Endodermal cell (in vitro differentiated cells): ENCODE results near the gene C1QTNF3. TPM values are rescaled to one million over a fixed set of nuclear protein-coding genes. Genes with fewer than 3 reads are reported as not detected.
"Not testable (repeated sequence)": the region's sequence is repeated elsewhere in the genome, so short reads cannot be mapped to it uniquely, and the experiment has no call there.

Experiments
- DNase-seq: peaks from one replicate; pipeline ENCODE4 v3.0.0-alpha.2; 2017
- H3K27ac ChIP-seq: 2 replicates; pipeline ENCODE4 v1.5.1; 2013; ENCODE audit warnings: mild to moderate bottlenecking, low read depth, low read length, moderate library complexity
- H3K27me3 ChIP-seq: 2 replicates; pipeline ENCODE4 v1.6.1; 2013; ENCODE audit warnings: mild to moderate bottlenecking, low read length, moderate library complexity; ENCODE audit not compliant: insufficient read depth, control insufficient read depth, poor library complexity, severe bottlenecking
- H3K36me3 ChIP-seq: 2 replicates; pipeline ENCODE4 v1.7.0; 2013; ENCODE audit warnings: mild to moderate bottlenecking, low read length, moderate library complexity; ENCODE audit not compliant: control insufficient read depth, insufficient read depth
- H3K4me1 ChIP-seq: one replicate; pipeline ENCODE4 v1.7.0; 2013; ENCODE audit warnings: low read length; ENCODE audit not compliant: control insufficient read depth, insufficient read depth
- H3K4me3 ChIP-seq: 2 replicates; pipeline ENCODE4 v1.5.1; 2013; ENCODE audit warnings: mild to moderate bottlenecking, low read length, moderate library complexity
- H3K9ac ChIP-seq: 2 replicates; pipeline ENCODE4 v1.6.1; 2013; ENCODE audit warnings: mild to moderate bottlenecking, low read length, moderate library complexity; ENCODE audit not compliant: poor library complexity, severe bottlenecking; ENCODE audit errors: extremely low read depth
- H3K9me3 ChIP-seq: 2 replicates; pipeline ENCODE4 v1.6.1; 2013; ENCODE audit warnings: mild to moderate bottlenecking, low read length, moderate library complexity; ENCODE audit not compliant: control insufficient read depth
- H3K27ac Mint-ChIP-seq: 2 replicates; pipeline ENCODE4 v1.8.0; 2020; ENCODE audit warnings: mixed read lengths
- H3K27me3 Mint-ChIP-seq: 2 replicates; pipeline ENCODE4 v1.8.0; 2021; ENCODE audit warnings: mild to moderate bottlenecking, mixed read lengths; ENCODE audit not compliant: insufficient read depth
- H3K36me3 Mint-ChIP-seq: 2 replicates; pipeline ENCODE4 v1.8.0; 2020; ENCODE audit warnings: low read depth, mixed read lengths
- H3K4me1 Mint-ChIP-seq: 2 replicates; pipeline ENCODE4 v1.8.0; 2020; ENCODE audit warnings: mixed read lengths
- H3K4me3 Mint-ChIP-seq: 2 replicates; pipeline ENCODE4 v1.8.0; 2020; ENCODE audit warnings: mild to moderate bottlenecking, moderate library complexity, mixed read lengths
- H3K9me3 Mint-ChIP-seq: 2 replicates; pipeline ENCODE4 v1.8.0; 2020; ENCODE audit warnings: mild to moderate bottlenecking, mixed read lengths
- WGBS, 2 experiments: methylation state at CpG; one replicate each; pipeline versions ENCODE4 v1.1.5 to v1.1.7; 2013; ENCODE audit warnings: missing lambda C conversion rate in 2 of 2, mixed read lengths in 1 of 2; ENCODE audit not compliant: insufficient coverage in 1 of 2, insufficient read length in 1 of 2; 5-methylcytosine and 5-hydroxymethylcytosine counted together
- total RNA-seq, 2 donors: library from RNA; stranded (reverse); fragmentation: NEBNext Ultra II Directional in 1 of 2; extraction: Animal tissue kit (Norgen Biotek cat#: 25700) in 1 of 2; gene quantifications; 2 replicates in 1 of 2; 3 replicates in 1 of 2; pipeline ENCODE4 v1.2.1, GENCODE V29; 2021

C1QTNF3 gene
- total RNA-seq, 2 donors from 2014 or later: 5.0 to 7.2 TPM

- not testable (repeated sequence) for H3K9me3 Mint-ChIP-seq, H3K36me3 ChIP-seq, H3K4me3 ChIP-seq, H3K4me3 Mint-ChIP-seq, H3K27me3 ChIP-seq, H3K9ac ChIP-seq, H3K36me3 Mint-ChIP-seq, H3K4me1 ChIP-seq, H3K27me3 Mint-ChIP-seq, DNase-seq, H3K27ac ChIP-seq, H3K9me3 ChIP-seq
- H3K27ac Mint-ChIP-seq: peak overlapping the region; percentile 86
- WGBS, 2 experiments: 50% methylated on average over 1 of the region's 2 CpGs; no CpG with 5 or more reads in 1 of the 2 experiments
- H3K4me1 Mint-ChIP-seq: peaks cover 16% of the 10 kb centered on the region
Measured at GRCh38 chr5:34077636-34078035, 34.6 kb upstream of the C1QTNF3 start.

- not testable (repeated sequence) for H3K4me1 ChIP-seq, H3K4me3 Mint-ChIP-seq, H3K36me3 ChIP-seq, H3K27ac ChIP-seq, H3K9me3 Mint-ChIP-seq, H3K36me3 Mint-ChIP-seq, H3K27me3 Mint-ChIP-seq, H3K9ac ChIP-seq, DNase-seq, H3K9me3 ChIP-seq, H3K27ac Mint-ChIP-seq, H3K27me3 ChIP-seq, H3K4me3 ChIP-seq
- H3K4me1 Mint-ChIP-seq: peaks cover 10% of the 10 kb centered on the region
- 100% methylated on average over 1 of the region's 5 CpGs; no CpG with 5 or more reads in 1 of the 2 experiments for WGBS, 2 experiments
Measured at GRCh38 chr5:34076719-34077364, 33.8 kb upstream of the C1QTNF3 start.

GRCh38 chr5:34074472-34074871 lies 31.5 kb upstream of the C1QTNF3 start:
- 90% methylated on average over 3 of the region's 3 CpGs; no CpG with 5 or more reads in 1 of the 2 experiments for WGBS, 2 experiments
- not testable (repeated sequence) for DNase-seq, H3K4me3 Mint-ChIP-seq, H3K27ac ChIP-seq, H3K9me3 ChIP-seq, H3K9me3 Mint-ChIP-seq, H3K27me3 Mint-ChIP-seq, H3K9ac ChIP-seq, H3K4me1 Mint-ChIP-seq, H3K4me1 ChIP-seq, H3K4me3 ChIP-seq, H3K36me3 Mint-ChIP-seq, H3K36me3 ChIP-seq, H3K27ac Mint-ChIP-seq, H3K27me3 ChIP-seq

- not testable (repeated sequence) for H3K9me3 Mint-ChIP-seq, H3K9me3 ChIP-seq, H3K27ac Mint-ChIP-seq, H3K4me1 ChIP-seq, H3K36me3 Mint-ChIP-seq, H3K9ac ChIP-seq, H3K27ac ChIP-seq, H3K27me3 Mint-ChIP-seq, H3K4me1 Mint-ChIP-seq, H3K4me3 Mint-ChIP-seq, H3K36me3 ChIP-seq, DNase-seq, H3K4me3 ChIP-seq, H3K27me3 ChIP-seq
- 83% methylated on average over 2 of the region's 3 CpGs; no CpG with 5 or more reads in 1 of the 2 experiments for WGBS, 2 experiments
Measured at GRCh38 chr5:34074071-34074470, 31.1 kb upstream of the C1QTNF3 start.

- H3K27ac Mint-ChIP-seq, H3K4me3 Mint-ChIP-seq, H3K36me3 ChIP-seq, H3K9me3 Mint-ChIP-seq, H3K27me3 Mint-ChIP-seq, H3K4me1 ChIP-seq, H3K27ac ChIP-seq, H3K9ac ChIP-seq, H3K9me3 ChIP-seq, H3K4me3 ChIP-seq, H3K4me1 Mint-ChIP-seq, DNase-seq, H3K27me3 ChIP-seq, H3K36me3 Mint-ChIP-seq: not testable (repeated sequence)
- WGBS, 2 experiments: no CpG with 5 or more reads among the region's 3 CpGs
Measured at GRCh38 chr5:34070626-34071025, 27.6 kb upstream of the C1QTNF3 start.
